ENCODE measurements around the gene EDARADD. TPM values are rescaled to one million over a fixed set of nuclear protein-coding genes. Genes with fewer than 3 reads are reported as not detected.

The EDARADD gene
- total and polyA plus RNA-seq, 9 donors, result 0.29 to 2.9 (median 0.51) TPM

GRCh38 chr1:236467327-236467641 lies 73.2 kb downstream of the EDARADD start:
- Histone ChIP-seq H3K36me3 (no peaks in the 10 kb centered on the region), H3K27ac (no peak overlapping the region), H3K4me3 (no peak overlapping the region), H3K4me1 (ENCODE audit: insufficient read depth) (no peaks in the 10 kb centered on the region), H3K27me3 (no peaks in the 10 kb centered on the region), H3K9me3 (no peaks in the 10 kb centered on the region)
- no peak for DNase-seq
- WGBS, 3 donors, result 81 to 92% (median 85%) methylated on average over 5 of the region's 5 CpGs
- TF ChIP-seq, protein P1, sequence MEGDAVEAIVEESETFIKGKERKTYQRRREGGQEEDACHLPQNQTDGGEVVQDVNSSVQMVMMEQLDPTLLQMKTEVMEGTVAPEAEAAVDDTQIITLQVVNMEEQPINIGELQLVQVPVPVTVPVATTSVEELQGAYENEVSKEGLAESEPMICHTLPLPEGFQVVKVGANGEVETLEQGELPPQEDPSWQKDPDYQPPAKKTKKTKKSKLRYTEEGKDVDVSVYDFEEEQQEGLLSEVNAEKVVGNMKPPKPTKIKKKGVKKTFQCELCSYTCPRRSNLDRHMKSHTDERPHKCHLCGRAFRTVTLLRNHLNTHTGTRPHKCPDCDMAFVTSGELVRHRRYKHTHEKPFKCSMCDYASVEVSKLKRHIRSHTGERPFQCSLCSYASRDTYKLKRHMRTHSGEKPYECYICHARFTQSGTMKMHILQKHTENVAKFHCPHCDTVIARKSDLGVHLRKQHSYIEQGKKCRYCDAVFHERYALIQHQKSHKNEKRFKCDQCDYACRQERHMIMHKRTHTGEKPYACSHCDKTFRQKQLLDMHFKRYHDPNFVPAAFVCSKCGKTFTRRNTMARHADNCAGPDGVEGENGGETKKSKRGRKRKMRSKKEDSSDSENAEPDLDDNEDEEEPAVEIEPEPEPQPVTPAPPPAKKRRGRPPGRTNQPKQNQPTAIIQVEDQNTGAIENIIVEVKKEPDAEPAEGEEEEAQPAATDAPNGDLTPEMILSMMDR (IDR thresholded peaks at IDR 0.05), result no peak
- no peak for TF ChIP-seq EP300 (IDR thresholded peaks at IDR 0.05)
- TF ChIP-seq POLR2A (IDR thresholded peaks at IDR 0.05), result no peak
- intact Hi-C loops (cut with DNase I), result no loop called here

- no peaks in the 10 kb centered on the region for H3K27me3 ChIP-seq
- 87 to 90% (median 88%) methylated on average over 4 of the region's 4 CpGs for WGBS, 3 donors
- H3K36me3 ChIP-seq, result no peaks in the 10 kb centered on the region
- no peak overlapping the region for H3K4me3 ChIP-seq
- intact Hi-C loops (cut with DNase I), result no loop called here
- no peaks in the 10 kb centered on the region for H3K9me3 ChIP-seq
- no peak for TF ChIP-seq EP300 (IDR thresholded peaks at IDR 0.05)
- TF ChIP-seq, protein P1 (IDR thresholded peaks at IDR 0.05), result no peak
- no peak for TF ChIP-seq POLR2A (IDR thresholded peaks at IDR 0.05)
- no peak overlapping the region for H3K27ac ChIP-seq
- DNase-seq, result no peak
- H3K4me1 ChIP-seq (ENCODE audit: insufficient read depth), result peaks cover 2% of the 10 kb centered on the region
These were observed 74.5 kb downstream of the EDARADD start for GRCh38 chr1:236468625-236469024.

GRCh38 chr1:236469466-236469865 lies 75.4 kb downstream of the EDARADD start:
- 91 to 96% (median 96%) methylated on average over 6 of the region's 6 CpGs for WGBS, 3 donors
- H3K27ac ChIP-seq, result no peak overlapping the region
- H3K4me1 ChIP-seq (ENCODE audit: insufficient read depth), result peaks cover 2% of the 10 kb centered on the region
- H3K27me3 ChIP-seq, result no peaks in the 10 kb centered on the region
- no peaks in the 10 kb centered on the region for H3K9me3 ChIP-seq
- H3K4me3 ChIP-seq, result no peak overlapping the region
- H3K36me3 ChIP-seq, result no peaks in the 10 kb centered on the region
- no peak for DNase-seq
- intact Hi-C loops (cut with DNase I), result no loop called here
- no peak for TF ChIP-seq EP300 (IDR thresholded peaks at IDR 0.05)
- TF ChIP-seq POLR2A (IDR thresholded peaks at IDR 0.05), result no peak

GRCh38 chr1:236471096-236471495 lies 77.0 kb downstream of the EDARADD start:
- Histone ChIP-seq H3K4me3 (no peak overlapping the region), H3K36me3 (no peaks in the 10 kb centered on the region), H3K9me3 (no peaks in the 10 kb centered on the region), H3K27ac (no peak overlapping the region), H3K4me1 (ENCODE audit: insufficient read depth) (peaks cover 2% of the 10 kb centered on the region), H3K27me3 (no peaks in the 10 kb centered on the region)
- intact Hi-C loops (cut with DNase I), result no loop called here
- no peak for DNase-seq
- 74 to 81% (median 79%) methylated on average over 6 of the region's 6 CpGs for WGBS, 3 donors
- TF ChIP-seq, protein P1 (IDR thresholded peaks at IDR 0.05), result no peak
- TF ChIP-seq POLR2A (IDR thresholded peaks at IDR 0.05) (no peak), EP300 (IDR thresholded peaks at IDR 0.05) (no peak)

DNA sequence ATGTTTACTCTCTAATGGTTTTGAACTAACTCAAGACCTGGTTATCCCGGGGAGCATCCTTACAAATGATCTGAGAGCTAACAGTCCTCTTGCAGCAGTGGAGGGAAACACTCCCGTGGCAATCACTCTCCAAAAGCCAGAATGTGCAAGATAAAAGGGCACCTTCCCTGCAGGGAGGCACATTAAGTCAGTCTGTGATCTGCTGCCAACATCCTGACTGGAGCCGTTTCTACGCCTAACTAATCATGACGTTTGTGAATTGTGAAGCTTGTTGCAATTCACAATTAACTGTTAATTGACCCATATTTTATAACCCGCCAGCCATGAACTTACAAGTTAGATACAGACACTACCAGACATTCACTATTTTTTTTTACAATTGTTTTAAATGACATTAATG lies 77.6 kb downstream of the EDARADD start:
- no peak overlapping the region for H3K27ac ChIP-seq
- TF ChIP-seq EP300 (IDR thresholded peaks at IDR 0.05), result no peak
- TF ChIP-seq, protein P1 (IDR thresholded peaks at IDR 0.05), result no peak
- TF ChIP-seq POLR2A (IDR thresholded peaks at IDR 0.05), result no peak
- intact Hi-C loops (cut with DNase I), result no loop called here
- no peaks in the 10 kb centered on the region for H3K9me3 ChIP-seq
- no peak for DNase-seq
- no peak overlapping the region for H3K4me3 ChIP-seq
- 12 to 19% (median 14%) methylated on average over 6 of the region's 6 CpGs for WGBS, 3 donors
- H3K27me3 ChIP-seq, result no peaks in the 10 kb centered on the region
- H3K36me3 ChIP-seq, result no peaks in the 10 kb centered on the region
- H3K4me1 ChIP-seq (ENCODE audit: insufficient read depth), result peaks cover 2% of the 10 kb centered on the region

Data from ovary (tissue), 9 donors.